ENCODE measurements around the gene CTSF. TPM values are rescaled to one million over a fixed set of nuclear protein-coding genes. Genes with fewer than 3 reads are reported as not detected.

The CTSF gene
- total RNA-seq, 1 experiment from 2014 or later, result 0.98 TPM

DNA sequence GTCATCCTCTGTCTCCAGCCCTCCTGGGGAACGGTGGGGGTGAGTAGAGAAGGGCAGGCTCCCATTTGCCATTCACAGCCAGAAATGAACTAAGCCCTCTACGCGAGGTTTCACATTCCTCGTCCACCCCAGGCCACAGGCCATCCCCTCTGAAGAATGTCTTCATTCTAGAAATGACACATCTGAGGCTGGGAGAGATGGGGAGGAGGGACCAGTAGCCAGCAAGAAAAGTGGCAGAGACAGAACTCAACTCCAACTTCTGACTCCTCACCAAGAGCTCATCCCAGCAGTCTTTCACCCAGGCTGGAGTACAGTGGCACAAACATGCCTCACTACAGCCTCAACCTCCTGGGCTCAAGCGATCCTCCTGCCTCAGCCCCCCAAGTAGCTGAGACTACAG is 3.4 kb downstream of the CTSF start:
- no peak for DNase-seq
- Histone ChIP-seq H3K79me1 (ENCODE audit: insufficient read depth, low read depth, low read length, poor library complexity, severe bottlenecking) (no peaks in the 10 kb centered on the region), H4K5ac (ENCODE audit: insufficient read length, low read depth, low read length) (no peak overlapping the region), H3K56ac (ENCODE audit: insufficient read length, low read depth, low read length) (no peak overlapping the region), H2BK5ac (ENCODE audit: insufficient read length, low read length) (no peak overlapping the region), H3K14ac (ENCODE audit: insufficient read depth, low read length) (no peak overlapping the region), H2BK20ac (ENCODE audit: low read depth, low read length, poor library complexity, severe bottlenecking) (no peak overlapping the region), H3T11ph (ENCODE audit: low read length) (no peak overlapping the region), H3K23ac (ENCODE audit: insufficient read length, low read depth, low read length) (no peak overlapping the region), H4K8ac (replicated peaks; ENCODE audit: insufficient read length, low read depth, low read length) (no peak overlapping the region), H3K23me2 (ENCODE audit: insufficient read length, low read depth, low read length, poor library complexity, severe bottlenecking) (no peaks in the 10 kb centered on the region), H3K4ac (ENCODE audit: low read depth, low read length) (no peak overlapping the region), H2BK120ac (ENCODE audit: low read depth, low read length, poor library complexity, severe bottlenecking) (no peak overlapping the region), H3K9me3 (ENCODE audit: control insufficient read depth, low read depth, low read length) (no peaks in the 10 kb centered on the region), H3K27me3 (ENCODE audit: insufficient read depth, low read length) (no peaks in the 10 kb centered on the region), H2BK12ac (ENCODE audit: insufficient read length, low read depth, low read length) (no peak overlapping the region), H3K18ac (ENCODE audit: insufficient read length, low read depth, low read length) (no peak overlapping the region), H3K4me1 (ENCODE audit: insufficient read depth, low read length) (peaks cover under 1% of the 10 kb centered on the region; the same call in 1 of the 2 replicates), H2AFZ (ENCODE audit: low read length) (no peak overlapping the region), H4K91ac (ENCODE audit: insufficient read length, low read depth, low read length) (no peak overlapping the region), H3K27ac (ENCODE audit: insufficient read length, low read depth, low read length) (no peak overlapping the region), H2AK5ac (ENCODE audit: insufficient read length, low read length) (no peak overlapping the region), H4K20me1 (ENCODE audit: control insufficient read depth, insufficient read depth, insufficient read length) (no peaks in the 10 kb centered on the region), H3K79me2 (ENCODE audit: insufficient read depth, low read length) (no peaks in the 10 kb centered on the region), H2BK15ac (ENCODE audit: low read depth, low read length) (no peak overlapping the region), H3K9ac (ENCODE audit: extremely low read depth, insufficient read length, low read length) (no peak overlapping the region), H3K4me2 (ENCODE audit: insufficient read depth, insufficient read length, low read length) (no peak overlapping the region)
- Mint-ChIP-seq H3K4me1 (peaks cover 12 to 16% of the 10 kb centered on the region in 2 experiments), H3K9me3 (no peaks in the 10 kb centered on the region), H3K27ac (peak overlapping the region in 2 of 3 experiments; percentile 52 to 58; a peak in 2 of 7 replicates), H3K36me3 (ENCODE audit: insufficient read depth in 1 of 3, low read depth in 3 of 3) (peaks cover 4 to 48% (median 37%) of the 10 kb centered on the region in 3 experiments), H3K27me3 (ENCODE audit: low read depth) (peaks cover 2% of the 10 kb centered on the region), H3K4me3 (no peak overlapping the region)
- no CpG with 5 or more reads among the region's 5 CpGs for WGBS (ENCODE audit: extremely low coverage, insufficient read length, low lambda C conversion rate)
- no peak for TF ChIP-seq CTCF (conservative IDR thresholded peaks at IDR 0.05)
